ENCODE measurements around the gene NEK3.
"Not testable (repeated sequence)": the region's sequence is repeated elsewhere in the genome, so short reads cannot be mapped to it uniquely, and the experiment has no call there.

The NEK3 gene

DNA sequence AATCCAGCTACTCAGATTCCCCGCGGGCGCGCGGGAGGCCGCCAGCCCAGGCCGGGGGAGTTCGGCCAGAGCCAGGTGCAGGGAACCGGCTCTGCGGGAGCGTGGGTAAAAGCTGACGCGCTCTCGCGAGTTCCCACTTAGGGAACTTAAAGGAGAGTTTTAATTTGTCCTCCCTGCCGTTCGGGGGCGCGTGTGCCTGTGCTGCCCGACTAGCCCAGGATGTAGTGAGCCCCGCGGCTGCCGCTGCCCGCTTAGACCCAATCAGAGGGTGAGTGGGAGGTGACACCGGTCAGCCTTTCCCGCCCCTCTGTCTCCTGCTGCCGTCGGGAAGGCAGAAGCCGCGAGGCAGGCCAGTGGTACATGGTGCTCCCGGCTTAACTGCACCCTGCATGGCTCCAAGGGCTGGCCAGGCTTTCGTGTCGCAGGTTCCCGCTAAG is 36.0 kb upstream of the NEK3 start:
- Histone ChIP-seq H3K9me3 (no peaks in the 10 kb centered on the region), H3K4me1 (peaks cover 0 to 21% (median 8%) of the 10 kb centered on the region in 4 donors), H3K36me3 (no peaks in the 10 kb centered on the region), H3K4me3 (peak overlapping the region; percentile 65 to 67), H3K27me3 (no peaks in the 10 kb centered on the region), H3K27ac (peak overlapping the region; percentile 71 to 90)
- TF ChIP-seq, protein P1, sequence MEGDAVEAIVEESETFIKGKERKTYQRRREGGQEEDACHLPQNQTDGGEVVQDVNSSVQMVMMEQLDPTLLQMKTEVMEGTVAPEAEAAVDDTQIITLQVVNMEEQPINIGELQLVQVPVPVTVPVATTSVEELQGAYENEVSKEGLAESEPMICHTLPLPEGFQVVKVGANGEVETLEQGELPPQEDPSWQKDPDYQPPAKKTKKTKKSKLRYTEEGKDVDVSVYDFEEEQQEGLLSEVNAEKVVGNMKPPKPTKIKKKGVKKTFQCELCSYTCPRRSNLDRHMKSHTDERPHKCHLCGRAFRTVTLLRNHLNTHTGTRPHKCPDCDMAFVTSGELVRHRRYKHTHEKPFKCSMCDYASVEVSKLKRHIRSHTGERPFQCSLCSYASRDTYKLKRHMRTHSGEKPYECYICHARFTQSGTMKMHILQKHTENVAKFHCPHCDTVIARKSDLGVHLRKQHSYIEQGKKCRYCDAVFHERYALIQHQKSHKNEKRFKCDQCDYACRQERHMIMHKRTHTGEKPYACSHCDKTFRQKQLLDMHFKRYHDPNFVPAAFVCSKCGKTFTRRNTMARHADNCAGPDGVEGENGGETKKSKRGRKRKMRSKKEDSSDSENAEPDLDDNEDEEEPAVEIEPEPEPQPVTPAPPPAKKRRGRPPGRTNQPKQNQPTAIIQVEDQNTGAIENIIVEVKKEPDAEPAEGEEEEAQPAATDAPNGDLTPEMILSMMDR (IDR thresholded peaks at IDR 0.05) = no peak
- DNase-seq = peak; percentile 86 to 91
- intact Hi-C loops (cut with DNase I; ENCODE audit: low total_unique reads) = no loop called here

- TF ChIP-seq, protein P1 (IDR thresholded peaks at IDR 0.05) = no peak
- peak; percentile 85 to 89 for DNase-seq
- Histone ChIP-seq H3K4me3 (peak overlapping the region; percentile 65 to 67), H3K9me3 (no peaks in the 10 kb centered on the region), H3K36me3 (peaks cover 0 to 3% (median 0%) of the 10 kb centered on the region in 3 donors), H3K27me3 (no peaks in the 10 kb centered on the region), H3K4me1 (peaks cover 0 to 21% (median 8%) of the 10 kb centered on the region in 4 donors), H3K27ac (peak overlapping the region; percentile 71 to 90)
- intact Hi-C loops (cut with DNase I; ENCODE audit: low total_unique reads) = no loop called here
Measured at GRCh38 chr13:52194184-52194868, 34.9 kb upstream of the NEK3 start.

GRCh38 chr13:52193587-52194183 is 34.3 kb upstream of the NEK3 start:
- DNase-seq; H3K27me3 ChIP-seq; H3K36me3 ChIP-seq; H3K9me3 ChIP-seq; intact Hi-C loops (cut with DNase I; ENCODE audit: low total_unique reads): not testable (repeated sequence)
- peak overlapping the region; percentile 65 to 67 for H3K4me3 ChIP-seq
- H3K27ac ChIP-seq = peak overlapping the region; percentile 71 to 90
- peaks cover 0 to 21% (median 8%) of the 10 kb centered on the region in 4 donors for H3K4me1 ChIP-seq

- H3K36me3 ChIP-seq = peaks cover 24 to 44% (median 28%) of the 10 kb centered on the region in 3 donors
- H3K27me3 ChIP-seq; H3K27ac ChIP-seq; DNase-seq; H3K4me3 ChIP-seq; intact Hi-C loops (cut with DNase I; ENCODE audit: low total_unique reads); H3K9me3 ChIP-seq: not testable (repeated sequence)
- peaks cover 0 to 12% (median 4%) of the 10 kb centered on the region in 4 donors for H3K4me1 ChIP-seq
Measured at GRCh38 chr13:52187424-52188187, 28.2 kb upstream of the NEK3 start.

- Histone ChIP-seq H3K36me3 (peaks cover 26 to 49% (median 32%) of the 10 kb centered on the region in 3 donors), H3K27me3 (no peaks in the 10 kb centered on the region)
- TF ChIP-seq, protein P1 (IDR thresholded peaks at IDR 0.05) = no peak
Measured at GRCh38 chr13:52187029-52187423, 27.6 kb upstream of the NEK3 start.

DNA sequence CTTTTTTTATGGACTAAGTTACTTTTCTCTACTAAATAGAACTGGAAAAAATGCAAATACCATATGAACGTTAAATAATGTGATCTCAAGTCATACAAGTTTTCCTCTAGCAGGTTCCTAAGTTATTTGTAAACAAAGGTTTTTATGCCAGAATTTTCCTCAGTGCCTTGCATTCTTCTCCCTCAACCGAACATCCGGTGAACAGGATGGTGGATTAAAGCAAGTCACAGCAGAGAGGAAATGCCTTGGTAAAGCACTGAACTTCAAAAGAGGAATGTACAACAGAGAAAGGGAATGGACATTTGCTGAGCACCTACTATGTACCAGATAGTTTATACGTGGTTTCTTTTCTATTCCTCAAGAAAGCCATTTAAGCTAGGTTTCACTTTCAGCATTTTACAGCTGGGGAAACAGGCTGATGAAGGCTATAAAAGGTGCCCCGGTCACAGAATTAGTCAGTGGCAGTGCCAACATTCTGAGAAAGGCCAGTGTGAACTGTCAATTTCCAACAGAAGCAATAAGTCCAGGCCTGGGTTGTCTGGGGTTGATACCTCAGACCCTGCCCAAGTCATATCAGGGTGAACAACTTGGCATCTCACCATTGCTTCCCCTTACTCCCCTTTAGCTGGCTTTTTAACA is 22.0 kb upstream of the NEK3 start:
- H3K9me3 ChIP-seq; H3K27me3 ChIP-seq; intact Hi-C loops (cut with DNase I; ENCODE audit: low total_unique reads); DNase-seq; H3K4me1 ChIP-seq; H3K4me3 ChIP-seq; H3K27ac ChIP-seq: not testable (repeated sequence)
- H3K36me3 ChIP-seq = peaks cover 34 to 67% (median 46%) of the 10 kb centered on the region in 3 donors

More at GRCh38 chr13:52187029-52187423, 27.6 kb upstream of the NEK3 start:
- DNase-seq = no peak
- Histone ChIP-seq H3K4me3 (no peak overlapping the region), H3K4me1 (peaks cover 0 to 6% (median under 1%) of the 10 kb centered on the region in 4 donors), H3K27ac (no peak overlapping the region), H3K9me3 (no peaks in the 10 kb centered on the region)
- intact Hi-C loops (cut with DNase I; ENCODE audit: low total_unique reads) = no loop called here

All from tibial artery (tissue), 4 donors.